ENCODE measurements around the gene CACNA1H.

Gene CACNA1H

DNA sequence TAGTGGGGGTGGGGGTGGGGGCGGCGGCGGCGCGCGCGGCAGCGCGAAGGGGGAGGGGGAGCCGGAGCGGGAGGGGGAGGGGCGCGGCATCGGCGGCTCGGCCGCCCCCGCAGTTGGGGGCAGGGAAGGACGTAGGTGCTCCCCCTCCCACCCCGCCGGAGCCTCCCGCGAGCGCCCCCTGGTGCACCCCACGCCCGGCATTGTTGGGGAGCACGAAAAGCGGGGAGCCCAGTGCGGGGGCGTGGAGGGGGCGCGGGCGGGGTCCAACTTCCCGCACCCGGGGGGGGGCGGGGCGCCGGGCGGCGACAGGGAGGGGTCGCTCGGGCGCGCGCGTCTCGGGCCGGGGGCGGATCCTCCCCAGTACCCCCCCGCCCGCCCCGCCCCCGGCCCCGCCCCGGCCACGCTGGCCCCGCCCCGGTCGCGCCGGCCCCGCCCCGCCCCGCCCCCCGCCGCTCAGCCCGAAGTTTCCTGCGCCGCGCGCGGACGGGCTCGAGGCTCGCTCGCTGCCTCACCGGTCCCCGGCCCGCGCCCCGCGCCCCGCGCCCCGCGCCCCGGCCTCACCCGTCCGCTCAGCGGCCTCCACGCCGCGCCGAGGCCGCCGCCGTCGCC lies at the start of gene CACNA1H:
Gene CACNA1H, plus strand, starts transcription at position 456 of the 609 bp plus-strand sequence. CDS start 632 bp downstream, outside the sequence.
- no peak for DNase-seq

DNA sequence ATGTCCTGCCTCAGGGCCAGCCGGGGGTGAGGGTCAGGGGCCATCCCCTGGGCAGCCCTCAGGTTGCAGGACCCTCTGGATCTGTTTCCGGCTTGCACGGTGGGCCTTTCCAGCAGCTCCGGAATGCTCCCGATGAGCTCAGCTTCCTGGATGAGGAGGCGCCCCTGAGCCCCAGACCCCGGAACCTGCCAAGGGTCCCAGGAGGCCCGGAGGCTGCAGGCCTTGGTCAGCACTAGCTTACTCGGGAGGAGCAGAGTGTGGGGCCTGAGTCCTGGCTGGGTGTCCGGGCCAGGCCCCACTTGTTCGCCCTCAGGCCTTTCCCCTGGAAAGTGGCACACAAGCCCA lies 49.3 kb upstream of the CACNA1H start:
- DNase-seq, result no peak

DNA sequence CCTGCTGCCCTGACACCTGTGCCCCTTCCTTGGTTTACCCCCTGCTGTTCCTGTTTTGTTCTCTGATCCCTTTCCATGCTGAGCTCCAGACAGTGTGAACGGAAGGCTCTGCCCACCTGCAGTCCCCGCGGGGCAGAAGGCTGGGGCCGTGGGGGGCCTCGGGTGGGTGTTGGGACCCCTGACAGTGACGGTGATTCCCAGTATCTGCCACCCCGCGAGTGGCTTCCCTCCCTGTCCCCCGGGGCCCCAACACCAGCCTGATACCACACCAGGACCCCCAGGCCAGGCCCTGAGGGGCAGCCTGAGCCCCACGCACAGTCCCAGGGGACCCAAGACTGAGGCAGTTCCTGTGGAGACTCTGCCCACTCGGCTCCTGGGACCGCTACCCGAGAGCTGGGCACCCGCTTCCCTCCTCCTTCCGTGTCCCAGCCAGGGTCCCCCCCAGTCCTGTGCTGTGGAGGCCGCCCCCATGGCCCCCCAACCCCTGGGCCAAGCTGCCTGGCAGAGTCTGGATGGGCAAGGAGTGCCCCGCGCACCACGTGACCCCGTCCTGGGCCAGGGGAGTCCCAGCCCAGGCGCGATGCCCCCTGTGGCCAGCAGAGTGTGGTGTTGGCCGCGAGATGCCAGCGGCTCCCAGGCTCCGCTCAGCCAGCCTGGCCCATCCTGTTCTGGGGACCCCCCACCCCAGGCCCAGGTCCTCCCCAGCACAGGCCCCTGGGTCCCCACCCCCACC lies 46.9 kb upstream of the CACNA1H start:
- no peak for DNase-seq

DNA sequence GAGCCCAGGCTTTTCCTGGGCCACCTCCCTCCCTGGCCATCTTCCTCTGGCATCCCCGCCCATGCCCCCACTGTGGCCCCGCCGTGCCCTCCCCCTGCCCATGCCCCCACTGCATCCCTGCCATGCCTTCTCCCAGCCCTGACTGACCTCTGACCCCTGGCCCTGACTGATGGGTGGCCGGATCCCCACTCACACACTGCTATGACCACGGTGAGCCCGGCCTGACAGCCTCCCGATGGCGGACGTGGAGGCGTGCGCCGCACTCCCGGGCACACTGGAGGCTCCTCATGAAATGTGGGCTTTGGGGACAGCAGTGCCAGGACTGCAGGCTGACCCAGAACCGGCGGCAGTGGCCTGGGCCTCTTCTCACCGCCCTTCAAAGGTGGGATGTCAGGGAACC lies 46.2 kb upstream of the CACNA1H start:
- no peak for DNase-seq

DNA sequence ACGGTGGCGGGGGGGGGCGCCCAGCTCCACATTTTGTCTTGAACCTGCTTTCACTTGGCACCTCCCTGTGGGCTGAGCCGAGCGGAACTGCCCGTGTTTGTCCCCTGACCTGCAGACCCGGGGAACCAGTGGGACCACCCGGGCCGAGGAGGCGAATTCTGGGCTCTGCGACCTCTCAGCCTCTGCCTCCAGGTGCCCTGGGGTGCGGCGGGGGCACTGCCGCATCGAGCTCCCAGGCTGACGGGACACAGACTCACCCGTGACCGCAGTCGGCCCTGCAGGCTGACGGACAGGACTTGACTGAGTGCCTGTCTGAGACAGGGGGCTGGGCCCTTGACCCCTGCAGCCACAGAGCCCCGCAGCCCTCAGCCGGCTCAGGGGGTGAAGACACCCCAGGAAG lies 45.8 kb upstream of the CACNA1H start:
- DNase-seq, result no peak

DNA sequence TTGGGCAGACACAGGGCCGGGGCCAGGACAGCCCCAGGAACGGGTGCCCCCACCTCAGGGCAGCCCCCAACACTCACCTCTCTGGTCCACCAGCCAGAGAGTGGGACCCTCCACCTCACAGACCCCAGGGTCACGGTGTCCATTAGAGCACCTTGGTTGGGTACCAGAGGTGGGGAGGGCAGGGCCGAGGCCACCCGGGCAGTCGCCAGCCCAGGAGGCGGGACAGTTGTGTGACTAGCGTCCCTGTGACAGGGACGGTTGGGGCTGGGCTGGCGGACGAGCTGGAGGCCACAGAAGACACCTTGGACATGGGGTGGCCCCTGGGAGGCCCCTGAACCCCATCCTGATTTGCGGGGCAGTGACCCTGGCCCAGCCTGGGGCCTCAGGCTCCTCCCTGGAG lies 45.2 kb upstream of the CACNA1H start:
- no peak for DNase-seq

DNA sequence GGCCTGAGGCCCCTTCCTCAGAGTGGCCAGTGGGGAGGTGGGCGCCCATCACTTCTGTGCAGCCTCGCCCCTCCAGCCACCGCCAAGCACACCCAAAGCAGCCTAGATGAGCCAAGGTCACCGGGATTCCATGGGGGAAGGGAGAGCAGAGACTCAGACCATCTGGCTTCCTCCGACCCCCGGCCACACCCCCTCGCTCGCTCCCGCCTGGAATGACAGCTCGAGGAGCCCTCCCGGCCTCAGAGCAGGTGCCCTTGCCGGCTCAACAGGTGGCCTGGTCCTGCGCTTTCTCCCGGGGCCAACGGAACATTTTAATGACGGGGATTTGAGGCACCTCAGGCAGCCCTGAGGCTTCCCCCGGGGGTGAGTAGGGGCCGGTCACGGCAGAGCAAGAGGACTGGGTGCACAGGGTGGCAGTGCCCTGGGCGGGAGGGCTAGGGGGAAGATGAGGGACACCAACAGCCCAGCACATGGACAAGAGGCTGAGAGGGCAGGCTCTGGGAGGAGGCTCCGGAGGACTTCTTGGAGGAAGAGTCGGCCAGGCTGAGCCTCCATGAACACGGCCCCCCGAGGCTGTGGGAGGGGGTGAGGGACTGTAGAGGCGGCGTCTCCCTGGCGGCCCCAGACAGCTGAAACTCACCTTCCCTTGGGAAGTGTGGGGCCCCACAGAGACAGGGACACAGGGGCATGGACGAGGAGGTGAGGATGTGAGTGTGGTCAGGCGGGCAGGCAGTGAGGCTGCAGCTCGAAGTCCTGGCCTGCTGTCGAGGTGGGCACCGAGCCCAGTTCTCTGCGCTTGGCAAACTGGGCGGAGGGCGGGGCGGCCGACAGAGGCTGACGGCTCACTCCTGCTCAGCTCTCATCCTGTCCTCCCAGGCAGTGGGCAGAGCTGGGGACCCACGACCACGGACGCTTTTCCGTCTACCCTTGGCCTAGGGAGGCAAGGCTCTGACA lies 44.3 kb upstream of the CACNA1H start:
- no peak for DNase-seq

DNA sequence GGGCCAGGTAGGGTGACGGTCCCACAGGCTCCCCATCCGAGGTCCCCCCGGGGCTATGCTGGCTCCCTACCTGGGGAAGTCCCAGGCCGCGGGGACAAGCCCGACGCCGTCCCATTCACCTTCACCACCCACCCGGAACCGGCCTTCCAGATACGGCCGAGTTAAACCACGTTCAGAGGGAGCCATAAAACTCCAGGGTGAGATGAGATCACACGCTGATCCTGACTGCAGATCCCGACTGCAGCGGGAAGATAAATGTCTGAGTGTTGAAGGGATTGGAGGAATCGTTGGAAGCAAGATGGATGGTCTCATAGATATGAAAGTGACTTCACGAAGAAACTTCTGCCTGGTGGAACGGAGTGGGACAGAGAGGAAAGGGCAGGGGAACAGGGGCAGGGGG lies 43.3 kb upstream of the CACNA1H start:
- DNase-seq, result no peak

DNA sequence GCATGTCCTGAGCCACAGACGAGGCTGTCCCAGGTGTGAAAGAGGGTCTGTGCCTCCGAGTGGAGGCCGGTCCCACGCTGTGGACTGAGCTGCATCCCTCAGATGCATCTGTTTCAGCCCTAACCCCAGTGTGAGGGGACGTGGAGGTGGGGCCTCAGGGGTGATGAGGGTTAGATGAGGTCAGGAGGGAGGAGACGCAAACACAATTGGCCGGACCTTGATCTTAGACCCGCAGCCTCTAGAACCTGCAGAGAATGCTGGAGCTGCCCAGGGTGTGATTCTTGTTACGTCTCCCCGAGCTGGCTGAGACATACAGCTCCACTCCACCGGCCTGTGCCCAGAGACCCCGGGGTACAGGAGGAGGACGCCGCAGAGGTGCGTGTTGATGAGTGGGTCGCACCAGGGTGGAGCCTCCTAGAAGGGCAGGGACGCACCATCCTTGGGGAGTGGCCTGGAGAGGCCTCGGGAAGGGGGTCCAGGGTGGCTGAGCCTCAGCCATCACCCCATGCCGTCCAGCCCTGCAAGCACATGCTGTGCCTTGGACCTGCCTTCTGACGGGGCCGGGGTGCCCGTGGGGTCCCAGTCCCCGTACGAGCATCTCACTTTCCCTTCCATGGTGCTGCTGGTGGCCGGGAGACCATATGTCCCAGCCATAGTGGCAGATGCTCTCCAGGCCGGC lies 40.3 kb upstream of the CACNA1H start:
- DNase-seq, result no peak

DNA sequence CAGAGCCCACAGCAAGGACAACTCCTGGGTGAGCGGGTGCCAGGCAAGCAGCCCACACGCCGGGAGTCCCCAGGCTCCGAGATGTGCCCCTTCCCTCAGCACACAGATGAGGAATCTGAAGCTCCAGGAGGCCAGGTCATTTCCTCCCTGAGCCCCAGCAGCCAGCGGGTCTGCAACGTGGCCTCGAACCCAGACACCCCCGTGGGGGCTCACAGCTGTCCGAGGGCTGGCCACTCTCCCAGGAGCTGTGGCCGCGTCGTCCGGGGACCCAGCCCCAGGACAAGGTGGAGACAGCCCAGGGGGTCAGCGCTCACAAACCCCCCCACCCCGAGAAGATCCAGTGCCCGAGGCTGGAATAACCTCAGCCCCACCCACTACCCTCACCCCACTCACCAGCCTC lies 39.4 kb upstream of the CACNA1H start:
- DNase-seq, result no peak

DNA sequence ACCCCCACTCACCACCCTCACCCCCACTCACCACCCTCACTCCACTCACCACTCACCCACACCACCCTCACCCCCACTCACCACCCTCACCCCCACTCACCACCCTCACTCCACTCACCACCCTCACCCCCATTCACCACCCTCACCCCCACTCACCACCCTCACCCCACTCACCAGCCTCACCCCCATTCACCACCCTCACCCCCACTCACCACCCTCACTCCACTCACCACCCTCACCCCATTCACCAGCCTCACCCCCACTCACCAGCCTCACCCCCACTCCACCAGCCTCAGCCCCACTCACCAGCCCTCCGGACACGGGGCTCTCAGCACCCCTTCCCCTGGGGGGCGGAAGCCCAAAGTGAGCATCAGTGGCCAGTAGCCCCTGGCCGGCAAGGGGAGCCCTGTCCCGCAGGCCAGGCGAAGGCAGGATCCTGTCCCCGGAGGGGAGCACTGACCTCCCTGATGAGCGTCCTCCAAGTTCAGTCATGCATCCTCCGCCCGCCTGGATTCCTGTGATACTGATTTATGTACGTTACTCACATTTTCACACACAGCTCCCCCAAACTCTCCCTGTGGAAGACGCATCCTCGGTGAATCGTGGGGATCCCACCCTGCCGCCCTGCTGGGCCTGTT lies 38.9 kb upstream of the CACNA1H start:
- no peak for DNase-seq

DNA sequence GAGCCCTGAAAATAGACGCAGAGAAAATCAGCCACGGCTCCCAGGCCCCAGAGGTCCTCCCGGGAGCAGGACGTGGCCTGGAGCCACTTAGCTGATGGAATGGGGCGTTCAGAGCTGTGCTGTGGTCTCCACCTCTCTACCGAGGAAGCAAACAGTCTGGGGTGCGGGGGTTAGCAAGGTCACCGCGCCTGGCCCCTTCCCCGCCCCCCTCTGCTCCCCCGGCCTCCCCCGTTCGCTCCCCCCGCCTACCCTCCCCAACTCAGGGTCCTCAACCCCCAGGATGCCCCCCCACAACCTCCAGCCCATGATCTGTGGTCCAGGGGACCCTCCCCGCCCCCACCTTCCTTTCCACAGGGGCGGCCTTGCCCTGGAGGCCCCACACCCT lies 36.2 kb upstream of the CACNA1H start:
- DNase-seq, result no peak

DNA sequence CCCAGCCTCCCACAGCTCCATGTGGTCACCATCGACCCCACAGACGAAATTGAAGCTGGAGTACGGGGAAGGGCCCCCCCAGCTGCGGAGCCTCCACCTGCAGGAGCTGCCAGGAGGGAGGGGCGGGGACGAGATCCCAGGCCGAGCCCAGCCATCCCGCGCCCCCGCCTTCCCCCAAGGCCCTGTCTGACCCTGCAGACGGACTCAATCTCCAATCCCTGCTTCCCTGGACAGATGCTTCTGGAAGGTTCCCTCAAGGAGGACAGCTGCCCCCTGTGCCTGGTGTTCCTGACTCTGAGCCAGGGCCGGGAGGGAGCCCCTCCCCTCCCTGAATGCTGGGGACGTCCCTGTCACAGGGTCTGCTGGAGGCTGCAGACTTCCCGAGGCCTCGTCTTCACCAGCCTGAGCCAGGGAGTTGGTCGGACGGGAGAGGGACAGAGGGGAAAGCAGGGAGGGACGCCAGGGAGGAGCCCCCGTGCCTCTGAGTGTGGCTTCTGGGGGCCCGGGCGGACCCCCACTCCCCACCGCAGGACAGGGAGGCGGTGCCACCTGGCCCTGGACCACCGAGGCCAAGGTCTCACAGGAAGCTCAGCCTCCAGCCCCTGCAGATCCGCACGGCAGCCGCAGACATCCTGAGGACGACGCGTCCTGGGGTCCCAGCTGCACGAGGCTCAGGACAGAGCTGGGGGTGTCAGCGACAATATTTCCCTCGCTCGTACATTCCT lies 35.6 kb upstream of the CACNA1H start:
- no peak for DNase-seq

DNA sequence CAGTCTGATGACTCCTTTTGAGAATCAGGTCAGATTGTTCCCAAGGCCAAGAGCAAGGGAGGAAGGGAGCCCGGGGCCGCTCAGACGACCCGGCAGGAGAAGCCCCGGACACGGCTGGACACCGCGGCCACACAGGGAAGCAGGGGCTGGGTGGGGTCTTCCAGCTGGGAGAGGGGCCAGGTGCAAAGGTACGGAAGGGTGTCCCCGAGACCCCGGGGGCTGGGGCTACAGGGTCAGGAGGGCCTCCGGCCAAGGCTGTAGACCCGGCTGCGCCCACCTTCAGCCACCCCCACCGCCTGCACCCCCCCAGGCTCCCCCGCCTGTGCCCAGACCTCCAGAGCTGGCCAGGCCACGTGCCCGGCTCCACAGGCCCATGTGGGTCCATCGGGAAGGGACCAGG lies 35.0 kb upstream of the CACNA1H start:
- DNase-seq, result no peak

DNA sequence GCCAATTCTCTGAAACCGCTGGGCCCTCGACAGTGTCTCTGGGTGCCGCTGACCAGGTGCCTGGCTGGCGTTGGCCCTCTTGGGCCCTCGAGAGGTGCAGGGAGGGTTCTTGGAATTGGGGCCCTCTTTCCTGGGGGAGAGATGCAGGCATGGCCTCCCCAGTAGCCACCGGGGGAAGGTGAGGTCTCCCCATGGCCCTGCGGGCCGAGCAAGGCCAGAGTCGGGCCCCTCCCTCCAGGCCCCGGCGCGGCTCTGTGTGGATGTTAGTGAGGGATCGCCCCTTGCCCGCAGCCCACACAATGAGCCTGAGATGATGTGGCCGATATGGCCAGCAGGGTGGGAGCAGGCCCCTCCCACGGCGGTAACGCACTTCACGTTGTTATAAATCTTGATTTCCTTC lies 33.8 kb upstream of the CACNA1H start:
- no peak for DNase-seq

DNA sequence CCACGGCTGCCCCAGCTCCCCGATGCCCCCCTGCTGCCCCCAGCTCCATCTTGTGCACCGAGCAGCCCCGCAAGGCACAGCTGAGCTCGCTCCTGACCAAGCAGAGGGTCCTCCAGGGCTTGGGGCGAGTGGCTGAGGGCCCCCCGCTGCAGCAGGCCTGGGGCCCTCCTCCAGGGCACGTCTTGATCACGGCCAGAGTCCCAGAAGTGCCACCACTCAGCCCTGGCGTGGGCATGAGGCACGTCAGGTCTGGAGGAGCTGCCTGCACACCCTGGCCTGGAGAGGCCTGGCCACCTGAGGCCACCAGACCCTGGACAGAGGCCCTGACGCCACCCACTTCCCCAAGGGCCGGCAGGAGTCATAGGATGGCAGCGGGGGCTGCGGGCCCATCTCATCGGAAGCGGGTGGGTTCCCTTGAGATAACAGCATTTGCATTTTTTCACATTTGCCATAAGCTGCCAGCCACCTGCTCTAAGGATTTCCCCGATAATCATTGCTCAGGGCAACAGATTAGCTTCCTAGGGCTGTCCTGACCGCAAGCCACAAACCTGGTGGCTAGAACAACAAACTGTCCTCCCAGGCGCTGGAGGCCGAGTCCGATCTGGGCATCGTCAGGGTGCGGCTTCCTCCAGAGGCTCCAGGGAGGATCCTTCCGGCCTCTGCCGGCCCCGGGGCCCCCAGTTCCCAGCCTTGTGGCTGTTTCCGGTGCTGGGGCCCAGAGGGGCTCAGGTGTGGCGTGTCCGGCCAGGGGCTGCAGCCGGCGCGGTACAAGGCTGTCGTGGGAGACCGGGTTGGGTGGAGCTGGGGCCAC lies 32.9 kb upstream of the CACNA1H start:
- no peak for DNase-seq

DNA sequence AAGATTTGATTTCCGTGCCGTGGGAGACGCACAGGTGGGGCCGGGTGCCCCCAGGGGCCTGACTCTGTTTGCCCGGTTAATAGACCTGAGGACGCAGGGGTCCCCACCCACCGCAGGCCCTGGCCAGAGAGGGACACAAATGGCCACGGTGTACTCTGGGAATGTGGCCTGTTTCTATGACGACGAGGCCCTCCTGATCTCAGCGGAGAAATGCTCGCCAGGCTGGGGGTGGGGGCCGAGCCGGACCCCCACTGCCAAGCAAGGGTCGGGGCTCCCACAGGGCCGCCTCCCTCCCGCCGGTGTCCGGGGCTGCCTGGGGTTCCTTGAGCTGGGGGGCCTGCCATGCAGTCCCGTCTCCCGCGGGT lies 32.3 kb upstream of the CACNA1H start:
- no peak for DNase-seq

DNA sequence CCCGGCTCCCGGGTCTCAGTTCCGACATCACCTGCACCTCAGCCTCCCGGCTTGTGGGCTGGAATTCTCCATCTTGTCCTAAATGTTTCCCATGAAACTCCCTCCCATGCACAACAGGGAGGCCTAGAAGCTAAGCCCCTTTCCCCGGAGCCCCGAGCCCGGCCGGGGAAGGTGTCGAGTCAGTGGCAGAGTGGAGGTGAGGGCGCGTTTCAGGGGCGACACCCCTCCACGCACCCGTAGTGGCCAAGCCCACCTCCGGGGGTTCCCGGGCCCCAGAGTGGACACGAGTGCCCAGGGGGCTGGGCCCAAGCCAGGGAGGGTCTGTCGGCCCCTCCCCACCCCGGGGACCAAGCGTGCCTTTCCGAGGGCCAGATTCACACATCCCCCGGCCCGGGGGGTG lies 31.9 kb upstream of the CACNA1H start:
- no peak for DNase-seq

DNA sequence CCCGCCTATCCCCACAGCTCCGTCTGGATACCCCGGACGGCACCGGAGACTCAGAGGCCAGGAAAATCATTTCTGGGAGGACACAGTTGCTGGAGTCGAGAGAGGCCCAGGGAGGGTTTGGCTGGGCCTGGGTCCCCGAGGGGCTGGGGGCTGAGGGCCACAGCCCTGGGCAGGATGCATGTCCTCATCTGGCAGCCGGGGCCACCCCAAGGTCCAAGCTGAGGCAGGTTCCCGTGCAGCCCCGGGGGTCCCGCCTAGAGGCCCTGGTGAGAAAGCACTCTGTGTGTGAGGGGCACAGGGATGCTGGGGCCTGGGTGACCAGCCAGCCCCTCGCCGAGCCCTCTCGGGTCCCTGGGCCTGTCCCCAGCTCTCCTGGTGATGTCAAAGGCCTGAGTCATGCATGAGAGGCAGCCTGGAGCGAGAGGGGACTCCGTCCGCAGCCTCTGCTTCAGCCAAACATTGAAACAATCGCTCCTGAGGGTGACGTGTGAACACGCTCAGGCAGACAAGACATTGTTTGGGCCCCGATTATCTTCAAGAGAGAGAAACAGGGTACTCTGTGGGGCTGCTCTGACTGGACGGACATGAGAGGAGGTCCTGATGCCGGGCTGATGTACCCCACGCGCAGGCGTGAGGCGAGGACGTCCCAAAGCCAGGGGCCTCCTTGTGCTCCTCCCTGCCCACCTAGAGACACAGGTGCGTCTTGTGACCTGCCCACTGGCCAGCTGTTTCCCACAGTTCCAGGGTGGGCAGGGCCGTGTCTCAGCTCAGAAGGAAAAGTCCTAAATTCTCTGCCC lies 31.1 kb upstream of the CACNA1H start:
- DNase-seq, result no peak

DNA sequence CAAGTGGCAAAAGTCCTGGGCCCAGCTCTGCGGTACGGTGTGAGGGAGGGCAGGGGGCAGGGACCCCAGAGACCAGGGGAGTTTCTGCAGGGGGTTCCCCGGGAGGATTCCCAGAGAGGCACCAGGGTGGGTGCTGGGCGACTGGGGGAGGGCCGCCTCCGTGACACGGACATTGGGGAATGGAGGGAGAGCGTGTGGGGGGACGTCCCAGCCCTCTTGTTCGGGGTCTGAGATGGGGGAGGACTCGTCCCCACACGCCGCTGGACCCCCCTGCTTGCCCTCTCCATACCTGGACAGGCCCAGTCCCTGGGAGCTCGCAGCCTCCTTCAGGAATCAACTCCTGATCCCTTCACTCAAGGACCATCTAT lies 30.5 kb upstream of the CACNA1H start:
- no peak for DNase-seq
